ENCODE measurements around the gene MRPL24.
A peak's percentile ranks its signal among the peaks of the same experiment; 100 is the strongest.

Gene MRPL24

DNA sequence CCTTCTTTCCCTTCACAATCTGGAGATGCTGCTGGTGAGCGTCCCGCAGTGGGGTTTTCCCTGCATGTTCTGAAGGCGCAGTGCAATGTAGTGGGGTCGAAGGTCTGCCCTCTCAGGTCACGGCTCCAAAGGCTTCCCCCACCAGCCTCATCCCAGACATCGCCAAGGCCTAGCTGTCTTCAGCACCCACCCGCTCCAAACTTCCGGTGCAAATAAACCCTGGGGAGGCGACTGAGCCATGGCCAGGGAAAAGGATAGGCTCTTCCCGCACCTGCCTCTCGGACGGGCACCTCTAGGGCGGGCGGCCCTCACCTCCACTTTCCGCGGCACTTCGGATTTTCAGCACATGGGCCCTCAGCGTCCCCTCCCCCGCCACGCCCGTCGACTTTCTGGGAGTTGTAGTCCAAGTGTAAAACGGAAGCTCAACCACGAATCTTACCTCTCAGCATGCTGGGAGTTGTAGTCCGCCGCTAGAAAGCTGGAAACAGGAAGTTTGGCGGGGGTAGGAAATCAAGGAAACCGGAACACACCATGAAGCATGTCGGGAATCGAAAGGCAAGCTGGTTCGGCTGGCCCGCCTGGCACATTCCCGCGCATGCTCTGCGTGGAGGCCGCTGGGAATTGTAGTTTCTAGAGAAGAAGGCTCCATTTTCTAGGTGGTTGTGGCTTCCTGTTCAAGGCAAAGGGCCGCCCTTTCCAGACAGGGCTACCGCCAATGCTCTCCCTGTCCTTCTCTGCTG lies at the start of gene MRPL24:
Gene MRPL24, minus strand, starts transcription at position 348 of the 740 bp plus-strand sequence. CDS start 2,384 bp downstream, outside the sequence.
- H3K4me3 ChIP-seq (ENCODE audit: low read depth, low read length), result peak within 1 kb of the TSS; percentile 86
- DNase-seq (ENCODE audit: low read depth), result peak; percentile 98

DNA sequence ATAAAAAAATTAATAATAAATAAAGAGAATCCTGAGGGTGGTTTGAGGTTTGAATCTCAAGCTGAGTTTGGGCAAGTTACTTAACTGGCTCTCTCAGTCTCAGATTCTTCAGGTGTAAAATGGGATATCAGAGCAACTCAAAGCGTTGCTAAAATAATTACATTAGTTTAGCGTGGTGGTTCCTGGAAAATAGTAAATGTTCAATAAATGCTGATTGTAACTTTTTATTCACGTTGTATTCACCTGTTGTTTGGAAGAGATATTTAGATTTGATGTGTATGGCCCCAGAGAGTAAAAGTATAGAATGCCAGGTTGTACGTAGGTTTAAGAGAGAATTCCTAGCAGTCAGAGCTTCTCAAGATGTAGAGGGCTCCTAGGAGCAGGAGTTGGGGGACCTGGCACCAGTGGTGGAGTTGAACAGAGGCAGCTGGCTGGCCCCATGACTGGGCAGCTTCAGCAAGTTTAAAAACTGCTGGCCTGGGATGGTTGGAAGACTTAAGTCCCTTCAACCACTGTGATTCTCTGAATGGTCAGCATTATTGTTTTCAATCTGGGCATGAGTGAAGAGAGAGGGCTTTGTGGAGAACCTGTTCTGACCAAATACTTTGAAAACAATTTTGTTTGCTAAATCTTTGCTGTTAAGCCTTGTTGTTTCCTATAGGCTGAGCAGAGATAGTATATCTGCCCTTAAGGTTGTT lies 48.9 kb upstream of the MRPL24 start:
- no peak for DNase-seq (ENCODE audit: low read depth)
- no peak overlapping the region for H3K4me3 ChIP-seq (ENCODE audit: low read depth, low read length)

DNA sequence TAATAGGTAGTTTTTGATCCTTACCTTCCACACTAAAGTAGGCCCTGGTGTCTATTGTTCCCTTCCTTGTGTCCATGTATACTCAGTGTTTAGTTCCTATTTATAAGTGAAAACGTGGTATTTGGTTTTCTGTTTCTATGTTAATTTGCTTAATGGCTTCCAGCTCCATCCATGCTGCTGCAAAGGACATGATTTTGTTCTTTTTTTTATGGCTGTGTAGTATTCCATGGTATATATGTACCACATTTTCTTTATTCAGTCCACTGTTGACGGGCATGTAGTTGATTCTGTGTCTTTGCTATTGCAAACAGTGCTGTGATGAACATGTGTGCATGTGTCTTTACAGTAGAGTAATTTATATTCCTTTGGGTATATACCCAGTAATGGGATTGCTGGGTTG lies 47.2 kb upstream of the MRPL24 start:
- DNase-seq (ENCODE audit: low read depth), result no peak

DNA sequence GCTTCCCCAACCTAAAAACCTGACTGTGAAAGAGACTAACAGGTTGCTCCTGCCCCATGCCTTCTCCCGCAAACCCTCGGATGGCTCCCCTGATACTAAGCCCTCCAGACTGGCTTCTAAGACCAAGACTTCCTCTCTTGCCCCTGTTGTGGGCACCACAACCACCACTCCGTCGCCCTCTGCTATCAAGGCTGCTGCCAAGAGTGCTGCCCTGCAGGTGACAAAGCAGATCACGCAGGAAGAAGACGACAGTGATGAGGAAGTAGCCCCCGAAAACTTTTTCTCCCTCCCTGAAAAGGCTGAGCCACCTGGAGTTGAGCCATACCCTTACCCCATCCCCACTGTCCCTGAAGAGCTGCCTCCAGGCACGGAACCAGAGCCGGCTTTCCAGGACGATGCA lies 45.8 kb upstream of the MRPL24 start:
- H3K4me3 ChIP-seq (ENCODE audit: low read depth, low read length), result no peak overlapping the region
- no peak for DNase-seq (ENCODE audit: low read depth)

More for the DNA sequence above, 47.2 kb upstream of the MRPL24 start:
- H3K4me3 ChIP-seq (ENCODE audit: low read depth, low read length), result no peak overlapping the region

DNA sequence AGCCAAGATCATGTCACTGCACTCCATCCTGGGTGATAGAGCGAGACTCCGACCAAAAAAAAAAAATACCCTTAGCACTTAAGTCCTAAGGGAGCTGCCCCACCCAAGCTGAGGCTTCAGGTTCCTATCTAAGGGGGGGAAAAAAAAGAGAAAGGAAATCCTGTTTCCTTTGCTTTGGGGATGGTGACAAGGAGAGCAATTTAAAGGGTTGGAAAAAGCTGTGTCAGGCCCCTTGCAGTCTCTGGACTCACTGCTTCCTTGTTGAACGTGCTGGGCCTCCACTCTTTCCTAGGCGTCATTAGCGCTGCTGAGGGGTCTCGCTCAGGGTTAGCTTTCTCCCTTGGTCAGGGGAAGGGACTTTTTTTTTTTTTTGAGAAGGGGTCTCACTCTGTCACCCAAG lies 44.6 kb upstream of the MRPL24 start:
- DNase-seq (ENCODE audit: low read depth), result no peak

DNA sequence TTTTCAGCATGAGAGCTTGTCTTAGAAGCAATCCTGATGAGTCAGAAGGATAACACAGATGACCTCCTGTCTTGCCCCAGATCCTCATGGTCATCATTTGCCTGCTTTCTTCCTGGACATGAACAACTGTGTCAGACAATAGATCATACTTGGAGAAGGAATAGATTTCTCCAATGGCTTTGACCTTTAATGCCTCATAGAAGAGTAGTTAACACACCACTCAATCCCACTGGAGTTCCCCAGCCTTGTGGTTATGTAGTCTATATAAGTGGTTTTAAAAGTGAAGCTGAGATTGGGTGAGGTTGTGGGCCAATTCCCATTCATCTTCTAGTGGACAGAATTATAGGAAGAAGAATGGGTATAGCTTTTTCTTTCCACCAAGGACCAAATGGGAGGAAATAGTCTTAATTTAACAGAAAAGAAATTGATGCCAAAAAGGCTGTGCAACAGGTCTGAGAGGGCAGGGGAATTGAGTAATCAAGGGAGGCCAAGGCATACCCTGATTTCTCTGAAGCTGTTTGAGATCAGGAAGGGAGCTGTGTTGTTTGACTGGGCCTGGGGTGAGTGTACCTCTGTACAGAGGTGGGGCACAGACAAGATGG lies 40.8 kb upstream of the MRPL24 start:
- no peak overlapping the region for H3K4me3 ChIP-seq (ENCODE audit: low read depth, low read length)
- DNase-seq (ENCODE audit: low read depth), result peak; percentile 41

More for the DNA sequence above, 44.6 kb upstream of the MRPL24 start:
- H3K4me3 ChIP-seq (ENCODE audit: low read depth, low read length), result no peak overlapping the region

DNA sequence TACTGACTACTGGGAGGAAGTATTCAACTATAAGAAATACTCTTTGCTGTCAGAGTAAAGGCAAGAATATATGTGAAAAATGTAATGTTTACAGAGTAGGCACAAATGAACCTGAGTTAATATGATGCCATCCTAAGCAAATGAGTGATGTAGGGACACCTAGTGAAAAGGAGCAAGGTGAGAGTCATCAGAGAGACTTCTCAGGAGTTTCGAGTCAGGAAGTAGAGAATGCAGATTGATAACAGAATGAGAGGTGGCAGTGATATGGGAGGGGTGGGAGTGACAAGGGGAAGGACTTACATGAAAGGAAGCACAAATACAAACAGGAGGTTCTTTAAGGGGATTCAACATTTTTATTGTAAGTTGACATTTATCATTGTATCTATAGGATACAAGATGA lies 36.7 kb upstream of the MRPL24 start:
- no peak for DNase-seq (ENCODE audit: low read depth)
- no peak overlapping the region for H3K4me3 ChIP-seq (ENCODE audit: low read depth, low read length)

DNA sequence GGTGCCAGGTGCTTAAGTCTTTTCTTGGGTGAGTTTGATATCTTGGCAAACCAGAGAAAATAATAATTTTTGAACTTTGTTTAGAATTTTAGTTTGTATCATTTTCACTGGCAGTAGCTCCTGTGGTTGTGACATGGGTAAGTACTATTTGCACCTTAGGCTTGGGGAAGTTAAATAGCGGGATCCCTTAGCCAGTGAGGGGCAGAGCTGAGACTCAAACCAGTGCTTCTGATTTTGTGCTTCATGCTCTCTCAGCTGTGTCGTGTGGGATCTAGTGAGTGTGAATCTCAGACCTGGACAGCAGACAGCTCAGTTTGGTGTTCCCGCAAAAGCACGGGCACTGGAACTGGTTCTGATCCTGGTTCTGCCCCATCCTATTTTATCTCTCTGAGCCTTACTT lies 36.1 kb upstream of the MRPL24 start:
- H3K4me3 ChIP-seq (ENCODE audit: low read depth, low read length), result no peak overlapping the region
- no peak for DNase-seq (ENCODE audit: low read depth)

DNA sequence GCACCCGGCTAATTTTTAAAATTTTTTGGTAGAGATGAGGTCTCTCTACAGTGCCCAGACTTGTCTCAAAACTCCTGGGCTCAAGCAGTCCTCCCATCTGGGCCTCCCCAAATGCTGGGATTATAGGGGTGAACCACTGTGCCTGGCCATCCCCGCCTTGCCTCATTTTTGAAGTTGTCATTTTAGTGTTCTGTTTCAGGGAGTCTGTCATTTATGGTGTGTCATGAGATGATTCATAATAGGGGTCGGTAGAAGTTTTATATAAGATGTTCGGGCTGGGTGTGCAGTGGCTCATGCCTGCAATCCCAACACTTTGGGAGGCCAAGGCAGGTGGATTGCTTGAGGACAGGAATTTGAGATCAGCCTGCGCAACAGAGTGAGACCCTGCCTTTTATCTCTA lies 34.9 kb upstream of the MRPL24 start:
- DNase-seq (ENCODE audit: low read depth), result no peak
- no peak overlapping the region for H3K4me3 ChIP-seq (ENCODE audit: low read depth, low read length)

DNA sequence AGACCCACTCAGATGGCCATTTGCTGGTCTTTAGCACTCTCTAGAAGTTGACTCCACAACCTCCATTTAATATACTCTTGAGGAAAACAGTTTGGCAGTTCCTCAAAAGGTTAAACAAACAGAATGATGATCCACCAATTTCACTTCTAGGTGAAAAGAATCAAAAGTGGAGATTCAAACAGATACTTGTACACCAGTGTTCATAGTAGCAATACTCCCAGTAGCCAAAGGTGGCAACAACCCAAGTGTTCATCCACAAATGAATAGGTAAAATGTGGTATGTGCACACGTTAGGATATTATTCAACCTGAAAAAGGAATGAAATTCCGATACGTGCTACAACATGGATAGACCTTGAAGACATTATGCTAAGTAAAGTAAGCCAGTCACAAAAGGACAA lies 32.7 kb upstream of the MRPL24 start:
- DNase-seq (ENCODE audit: low read depth), result no peak
- no peak overlapping the region for H3K4me3 ChIP-seq (ENCODE audit: low read depth, low read length)

DNA sequence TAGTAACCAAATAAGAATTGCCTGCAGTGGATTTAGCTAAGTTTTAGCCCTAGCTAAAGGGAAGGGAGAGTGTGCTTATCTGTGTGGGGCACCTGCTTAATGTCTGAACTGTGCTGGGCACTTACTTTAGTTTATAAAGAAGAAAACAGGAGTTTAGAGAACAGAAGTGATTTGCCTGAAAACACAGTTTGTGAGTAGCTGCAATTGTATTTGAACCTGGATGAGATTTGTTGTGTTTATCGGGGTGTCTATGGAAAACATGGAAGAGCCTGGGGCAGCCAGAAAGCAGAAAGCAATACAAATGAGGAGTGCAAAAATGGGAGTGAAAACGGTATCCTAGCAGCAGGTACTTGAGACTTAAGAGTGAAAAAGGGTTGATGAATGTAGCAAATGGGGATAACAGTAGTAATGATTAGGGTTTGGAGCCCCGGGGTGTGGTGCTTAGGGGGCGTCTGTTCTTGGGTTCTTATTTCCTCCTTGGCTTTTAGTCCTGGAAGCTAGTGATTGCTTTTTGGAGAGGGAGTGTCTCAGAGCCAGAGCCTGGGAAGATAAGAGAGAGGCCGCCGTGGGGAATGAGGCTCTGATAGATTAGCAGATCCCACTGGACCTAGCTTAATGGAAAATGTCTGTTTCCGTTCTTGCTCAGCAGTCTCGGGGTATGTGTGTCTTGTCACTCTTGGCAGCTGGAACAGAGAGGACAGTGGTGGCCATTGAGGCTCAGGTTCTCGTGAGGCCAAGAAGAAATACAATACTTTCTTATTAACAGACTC lies 32.0 kb upstream of the MRPL24 start:
- DNase-seq (ENCODE audit: low read depth), result no peak

DNA sequence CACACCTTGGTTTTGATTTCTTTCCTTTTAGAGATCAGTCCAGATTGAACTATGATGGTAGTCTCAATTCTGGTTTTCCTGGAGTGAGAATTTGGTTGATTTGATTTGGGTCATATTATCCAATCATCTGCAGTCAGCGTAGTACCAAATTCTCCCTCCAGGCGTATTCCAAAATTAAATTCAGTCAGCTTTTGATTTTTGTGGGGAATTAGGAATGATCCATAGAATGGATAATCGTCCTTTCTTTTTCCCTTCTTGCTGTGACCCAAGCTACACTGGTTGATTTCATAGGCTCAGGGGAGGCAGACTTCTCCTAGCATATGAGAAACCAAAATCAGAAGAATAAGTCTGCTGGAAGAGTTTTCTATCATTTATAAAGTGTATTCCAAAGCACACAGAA lies 31.3 kb upstream of the MRPL24 start:
- no peak for DNase-seq (ENCODE audit: low read depth)
- H3K4me3 ChIP-seq (ENCODE audit: low read depth, low read length), result no peak overlapping the region

More for the DNA sequence above, 32.0 kb upstream of the MRPL24 start:
- no peak overlapping the region for H3K4me3 ChIP-seq (ENCODE audit: low read depth, low read length)

DNA sequence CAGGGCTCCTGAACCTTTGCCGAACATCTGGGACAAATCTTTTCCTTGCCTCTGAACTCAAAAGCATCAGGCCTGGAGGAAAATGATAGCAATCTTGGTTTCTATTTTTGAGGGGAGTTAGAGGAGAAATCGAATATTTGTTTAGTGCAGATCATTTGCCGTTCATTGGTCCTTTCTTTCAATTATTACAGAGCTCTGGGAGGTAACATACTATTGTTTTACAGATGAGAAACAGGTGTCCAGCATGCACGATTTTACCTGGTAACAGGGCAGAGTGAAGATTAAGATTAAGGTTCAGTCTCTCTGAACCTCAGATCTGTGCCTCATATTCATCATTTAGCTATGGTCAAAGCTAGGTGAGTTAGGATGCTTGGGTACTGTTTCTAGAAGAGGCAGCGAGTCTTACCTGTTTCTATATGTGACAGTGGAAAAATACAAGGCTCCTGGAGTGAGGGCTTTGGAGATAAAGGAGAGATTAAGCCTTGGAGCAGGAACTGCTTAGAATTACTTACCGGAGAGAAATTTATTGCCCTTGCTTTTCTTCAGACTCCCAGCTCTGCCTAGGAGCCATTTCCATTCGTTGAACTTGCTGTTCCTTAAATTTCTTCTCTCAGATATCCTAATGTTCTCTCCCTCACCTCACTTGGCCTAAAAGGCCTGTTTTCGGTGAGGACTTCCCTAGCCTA lies 27.9 kb upstream of the MRPL24 start:
- no peak for DNase-seq (ENCODE audit: low read depth)
- H3K4me3 ChIP-seq (ENCODE audit: low read depth, low read length), result peak overlapping the region; percentile 96

DNA sequence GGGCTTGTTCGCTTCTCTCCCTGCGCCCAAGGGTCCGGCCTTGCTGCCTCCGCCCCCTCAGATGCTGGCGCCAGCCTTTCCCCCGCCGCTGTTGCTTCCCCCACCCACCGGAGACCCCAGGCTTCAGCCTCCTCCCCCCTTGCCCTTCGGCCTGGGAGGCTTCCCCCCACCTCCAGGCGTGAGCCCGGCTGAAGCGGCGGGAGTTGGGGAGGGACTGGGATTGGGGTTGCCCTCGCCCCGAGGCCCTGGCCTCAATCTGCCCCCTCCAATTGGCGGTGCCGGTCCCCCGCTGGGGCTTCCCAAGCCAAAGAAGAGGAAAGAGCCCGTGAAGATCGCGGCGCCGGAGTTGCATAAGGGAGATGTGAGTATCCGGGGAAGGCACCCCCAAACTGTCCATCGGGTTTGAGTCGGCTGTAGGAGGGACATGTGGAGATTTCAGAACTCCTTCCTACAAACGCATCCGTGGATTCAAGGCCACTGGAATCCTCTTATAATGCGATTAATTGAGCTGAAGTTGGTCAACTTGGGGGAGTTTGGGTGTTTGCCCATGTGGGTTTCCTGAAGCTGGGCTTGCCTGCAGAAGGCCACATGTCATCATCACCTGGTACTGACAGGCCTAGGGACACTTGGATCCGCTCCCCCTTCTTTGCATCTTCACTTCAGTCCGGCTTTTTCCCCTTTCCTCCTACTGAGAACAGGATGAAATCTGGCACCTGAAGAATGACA lies 27.2 kb upstream of the MRPL24 start:
- DNase-seq (ENCODE audit: low read depth), result no peak
- peak overlapping the region; percentile 96 for H3K4me3 ChIP-seq (ENCODE audit: low read depth, low read length)

DNA sequence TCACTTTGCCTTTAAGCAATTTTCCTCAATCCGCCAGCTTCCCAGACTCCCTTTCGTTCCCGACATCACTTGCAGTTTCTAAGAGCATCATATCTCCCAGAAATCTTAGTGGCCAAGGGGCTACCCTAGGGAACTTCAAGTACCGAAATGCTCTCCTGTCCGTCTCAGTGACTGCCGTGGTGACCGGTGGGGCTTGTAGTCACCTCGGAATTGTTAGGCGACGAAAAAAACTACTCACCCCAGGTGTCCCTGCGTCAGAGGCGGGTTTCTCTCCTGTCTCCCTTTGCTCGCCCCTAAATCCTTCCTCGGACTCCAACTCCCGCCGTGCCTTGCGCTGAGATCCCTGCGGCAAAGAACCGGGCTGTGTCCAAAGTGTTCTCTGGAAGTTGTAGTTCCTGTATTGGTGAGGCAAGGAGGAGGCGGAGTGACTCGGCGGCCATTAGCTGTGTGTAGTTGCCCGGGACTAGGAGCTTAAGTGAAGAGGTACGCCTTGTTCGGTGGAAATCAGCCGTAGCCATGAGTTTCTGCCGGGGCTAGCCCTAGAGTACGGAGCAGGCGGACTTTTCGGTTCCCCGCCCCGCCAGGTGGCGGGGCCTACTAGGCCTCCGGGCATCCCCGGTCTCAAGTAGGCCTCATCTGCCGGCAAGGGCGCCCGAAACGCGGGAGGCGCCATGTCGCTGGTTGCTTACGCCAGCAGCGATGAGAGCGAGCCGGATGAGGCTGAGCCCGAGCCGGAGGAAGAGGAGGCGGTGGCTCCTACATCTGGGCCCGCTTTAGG lies 26.4 kb upstream of the MRPL24 start, which contains the start of gene PRCC:
Gene PRCC, plus strand, starts transcription at position 435 of the 778 bp plus-strand sequence. Its CDS starts 237 bp downstream, at position 672.
- peak; percentile 100 for DNase-seq (ENCODE audit: low read depth)
- peak within 1 kb of the TSS; percentile 96 for H3K4me3 ChIP-seq (ENCODE audit: low read depth, low read length)

DNA sequence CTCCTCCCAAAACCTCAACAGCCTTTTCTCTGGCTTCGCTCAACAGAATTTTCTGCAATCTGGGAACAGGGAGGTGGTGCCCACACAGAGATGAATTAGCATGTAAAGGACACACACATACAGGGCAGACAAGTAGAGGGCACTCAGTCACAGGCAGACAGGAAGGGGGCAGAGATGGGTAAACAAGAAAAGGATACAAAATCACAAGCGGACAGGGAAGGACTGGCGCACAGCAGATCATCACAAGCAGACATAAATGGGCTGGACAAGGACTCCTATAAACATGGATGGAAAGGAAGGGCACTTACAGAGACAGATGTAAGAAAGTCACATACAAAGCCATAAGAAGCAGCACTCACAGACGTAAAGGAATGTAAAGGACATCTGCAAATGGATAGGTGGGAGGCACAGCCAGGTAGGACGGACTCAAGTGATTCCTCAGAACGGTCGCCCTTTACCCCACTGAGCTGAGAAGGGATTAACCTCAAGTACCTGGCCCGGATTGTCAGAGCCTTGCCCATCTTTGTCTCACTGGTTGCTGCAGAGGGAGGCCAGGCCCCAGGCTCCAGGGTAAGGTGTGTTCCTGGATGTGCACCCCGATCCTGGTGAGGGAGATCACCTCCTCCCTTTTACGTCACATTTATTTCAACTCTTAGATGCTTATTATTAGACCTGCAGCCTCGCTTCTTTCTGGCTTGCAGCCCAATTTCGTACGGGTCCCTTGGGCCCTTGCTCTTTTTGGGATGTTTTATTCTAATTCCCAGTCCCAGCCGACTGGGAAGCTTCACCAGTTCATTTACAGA lies 25.6 kb upstream of the MRPL24 start:
- peak overlapping the region; percentile 96 for H3K4me3 ChIP-seq (ENCODE audit: low read depth, low read length)
- DNase-seq (ENCODE audit: low read depth), result no peak

DNA sequence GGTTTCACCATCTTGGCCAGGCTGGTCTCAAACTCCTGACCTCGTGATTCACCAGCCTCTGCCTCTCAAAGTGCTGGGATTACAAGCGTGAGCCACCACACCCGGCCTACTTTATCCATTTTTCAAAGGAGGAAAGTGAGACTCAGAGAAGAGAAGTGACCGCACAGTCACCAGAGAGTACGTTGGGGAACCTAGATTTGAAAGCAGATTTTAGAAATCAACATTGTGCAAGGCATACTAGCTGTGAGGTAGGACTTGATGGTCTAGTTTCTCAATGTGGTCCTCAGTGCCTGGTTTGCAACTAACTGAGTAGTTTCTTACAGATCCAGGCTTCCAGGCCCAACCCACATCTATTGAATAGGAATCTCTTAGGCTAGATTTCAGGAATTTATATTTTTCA lies 24.8 kb upstream of the MRPL24 start:
- no peak overlapping the region for H3K4me3 ChIP-seq (ENCODE audit: low read depth, low read length)
- DNase-seq (ENCODE audit: low read depth), result no peak

Data from skeletal muscle cell (primary cell).